Retinal pigment epithelial cell (primary cell): ENCODE measurements around the gene DSCAML1.
A peak's percentile ranks its signal among the peaks of the same experiment; 100 is the strongest.

Experiments used
- DNase-seq: peaks from one replicate; pipeline ENCODE4 v3.0.0-alpha.2; 2010; ENCODE audit warnings: low read depth
- H3K4me3 ChIP-seq: 2 replicates; pipeline ENCODE4 v1.5.1; 2011; ENCODE audit warnings: mild to moderate bottlenecking, low read length, control low read depth, moderate library complexity
- CTCF ChIP-seq: conservative IDR thresholded peaks from 2 replicates; pipeline ENCODE4 v1.5.1; 2011; ENCODE audit warnings: low read depth, low read length, control low read depth, inconsistent platforms

The DSCAML1 gene

DNA sequence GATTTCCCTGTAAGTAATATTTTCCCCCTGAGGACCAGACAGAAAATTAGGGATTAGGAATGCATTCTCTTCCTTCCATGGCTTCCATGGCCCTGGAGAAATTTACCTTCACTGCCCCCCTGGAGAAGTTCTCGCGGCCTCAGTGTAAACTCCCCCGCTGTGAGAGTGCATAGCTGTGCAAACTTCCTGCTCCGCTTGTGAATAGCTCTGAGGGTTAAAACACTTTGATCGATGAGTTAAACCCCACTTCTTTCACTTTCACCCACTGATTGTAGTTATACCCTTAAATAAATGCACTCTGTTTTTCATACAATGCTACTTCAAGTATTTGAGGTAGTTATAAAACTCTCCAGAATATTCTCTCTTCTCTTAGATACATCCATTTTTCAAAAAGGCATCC lies 190.8 kb downstream of the DSCAML1 start:
- DNase-seq = no peak
- no peak overlapping the region for H3K4me3 ChIP-seq
- no peak for TF ChIP-seq CTCF

DNA sequence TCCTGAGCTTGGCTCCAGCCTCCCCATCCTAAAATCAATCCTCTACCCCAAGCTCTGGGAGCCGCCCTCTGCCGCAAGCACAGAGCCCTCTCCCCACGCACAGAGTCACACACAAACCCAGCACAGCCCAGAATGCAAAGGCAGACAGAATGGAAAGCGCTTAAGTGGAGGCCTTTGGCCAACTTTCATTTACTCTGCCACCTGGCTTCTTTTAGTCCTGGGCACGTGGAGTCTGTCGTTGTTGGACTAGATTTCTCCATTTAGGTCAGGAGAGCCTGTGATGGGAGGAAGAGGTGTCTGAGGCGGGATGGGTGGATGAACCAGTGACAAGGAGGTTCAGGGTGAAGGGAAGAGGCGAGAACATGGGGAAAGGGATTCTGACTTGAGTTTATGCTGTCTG lies 191.7 kb downstream of the DSCAML1 start:
- no peak overlapping the region for H3K4me3 ChIP-seq
- no peak for TF ChIP-seq CTCF
- no peak for DNase-seq

- DNase-seq = no peak
- TF ChIP-seq CTCF = no peak
- no peak overlapping the region for H3K4me3 ChIP-seq
Observed at GRCh38 chr11:117604336-117604995, 192.6 kb downstream of the DSCAML1 start.

DNA sequence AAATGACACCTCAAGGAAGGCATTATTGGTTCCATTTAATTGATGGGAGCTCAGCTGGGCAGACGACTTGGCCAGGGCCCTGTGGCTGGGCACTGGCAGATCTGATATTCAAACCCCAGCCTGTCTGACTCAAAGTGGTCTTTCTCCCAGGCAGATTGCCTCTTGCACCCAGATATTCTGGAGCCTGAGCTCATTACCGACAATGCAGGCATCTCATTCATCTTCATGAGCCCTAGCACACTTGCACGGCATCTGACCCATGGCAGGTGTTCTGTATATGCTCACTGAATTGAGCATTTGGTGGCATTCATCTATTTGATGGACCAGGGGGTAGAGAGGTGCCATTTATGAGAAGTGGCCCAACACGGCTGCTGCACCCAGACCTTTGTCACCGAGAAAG lies 193.1 kb downstream of the DSCAML1 start:
- DNase-seq = no peak
- no peak overlapping the region for H3K4me3 ChIP-seq
- no peak for TF ChIP-seq CTCF

GRCh38 chr11:117601006-117601708 lies 195.9 kb downstream of the DSCAML1 start:
- no peak for DNase-seq
- TF ChIP-seq CTCF = no peak
- H3K4me3 ChIP-seq = no peak overlapping the region

GRCh38 chr11:117600234-117600783 lies 196.7 kb downstream of the DSCAML1 start:
- H3K4me3 ChIP-seq = no peak overlapping the region
- TF ChIP-seq CTCF = no peak
- no peak for DNase-seq

DNA sequence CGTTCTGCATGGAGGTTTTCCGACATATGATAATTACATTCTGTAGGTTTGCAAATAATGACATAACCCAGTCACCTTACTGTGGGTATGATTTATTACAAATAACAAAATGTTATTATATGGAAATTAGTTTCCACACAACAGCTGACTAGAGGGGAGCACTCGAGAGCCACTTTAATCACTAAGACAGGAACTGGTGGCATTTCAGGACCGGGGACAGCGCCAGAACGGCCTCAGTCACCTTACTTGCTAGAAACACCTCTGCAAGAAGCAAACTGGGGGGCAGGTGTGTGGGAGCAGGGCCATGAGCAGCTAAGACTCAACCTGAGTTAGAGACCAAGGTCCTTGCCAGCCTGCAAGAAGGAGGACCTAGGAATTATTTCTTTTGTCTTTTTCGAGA lies 199.9 kb downstream of the DSCAML1 start:
- no peak overlapping the region for H3K4me3 ChIP-seq
- DNase-seq = peak; percentile 6
- no peak for TF ChIP-seq CTCF
